HG02840 (cell line): ENCODE data around the gene EMC1.
A peak's percentile ranks its signal among the peaks of the same experiment; 100 is the strongest.
"Not testable (repeated sequence)": the region's sequence is repeated elsewhere in the genome, so short reads cannot be mapped to it uniquely, and the experiment has no call there.

ENCODE experiments used
- ATAC-seq: cut with Tn5 transposase; IDR thresholded peaks from one replicate; pipeline ENCODE4 v1.9.1; 2021; ENCODE audit warnings: mild to moderate bottlenecking, moderate library complexity, moderate number of reproducible peaks; ENCODE audit not compliant: unreplicated experiment, low FRiP score

EMC1 gene

DNA sequence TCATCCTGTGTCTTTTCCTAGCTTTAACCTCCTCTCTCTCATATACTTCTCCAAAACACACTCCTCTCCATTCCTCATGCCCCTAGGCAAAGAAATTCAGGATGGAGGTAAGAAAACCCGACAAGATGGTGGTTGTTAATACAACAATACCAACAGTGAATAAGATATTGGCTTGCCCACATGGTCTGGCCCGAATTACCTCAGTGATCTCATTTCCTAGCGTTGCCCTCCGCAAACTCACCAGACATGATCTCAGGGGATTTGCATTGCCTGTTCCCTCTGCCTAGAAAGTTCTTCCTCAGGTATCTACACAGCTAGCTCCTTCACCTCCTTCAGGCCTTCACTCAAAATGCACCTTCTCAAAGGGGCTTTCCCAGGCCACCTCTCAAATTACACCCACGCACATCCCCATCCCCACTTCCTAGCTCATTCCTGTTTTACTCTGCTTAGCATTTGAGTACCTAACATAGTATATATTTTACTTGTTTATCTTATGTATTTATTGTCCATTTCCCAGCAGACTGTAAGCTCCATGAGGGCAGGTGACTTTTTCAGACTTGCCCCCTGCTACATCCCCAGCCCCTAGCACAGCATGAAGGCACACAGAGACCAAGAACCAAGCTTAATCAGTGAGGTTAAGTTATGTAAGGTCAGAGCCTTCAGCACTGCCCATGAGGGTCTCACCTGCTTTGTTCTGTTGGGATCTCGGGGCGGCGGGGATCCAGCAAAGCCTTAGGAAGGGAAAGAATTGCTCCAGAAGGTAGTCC is 31.1 kb downstream of the EMC1 start:
- no peak for ATAC-seq

- ATAC-seq, result no peak
These were observed 31.9 kb downstream of the EMC1 start for GRCh38 chr1:19219451-19219850.

DNA sequence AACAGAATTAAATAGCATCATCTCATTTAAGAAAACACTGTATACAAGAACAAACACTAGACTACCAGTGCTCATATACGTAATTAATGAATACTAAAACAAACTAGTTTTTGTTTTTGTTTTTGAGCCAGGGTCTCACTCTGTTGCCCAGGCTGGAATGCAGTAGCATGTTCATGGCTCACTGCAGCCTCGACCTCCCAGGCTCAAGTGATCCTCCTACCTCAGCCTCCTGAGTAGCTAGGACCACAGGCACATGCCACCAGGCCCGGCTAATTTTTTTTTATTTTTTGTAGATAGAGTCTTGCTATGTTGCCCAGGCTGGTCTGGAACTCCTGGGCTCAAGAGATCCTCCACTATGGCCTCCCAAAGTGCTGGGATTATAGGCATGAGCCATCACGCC is 34.7 kb downstream of the EMC1 start:
- not testable (repeated sequence) for ATAC-seq

DNA sequence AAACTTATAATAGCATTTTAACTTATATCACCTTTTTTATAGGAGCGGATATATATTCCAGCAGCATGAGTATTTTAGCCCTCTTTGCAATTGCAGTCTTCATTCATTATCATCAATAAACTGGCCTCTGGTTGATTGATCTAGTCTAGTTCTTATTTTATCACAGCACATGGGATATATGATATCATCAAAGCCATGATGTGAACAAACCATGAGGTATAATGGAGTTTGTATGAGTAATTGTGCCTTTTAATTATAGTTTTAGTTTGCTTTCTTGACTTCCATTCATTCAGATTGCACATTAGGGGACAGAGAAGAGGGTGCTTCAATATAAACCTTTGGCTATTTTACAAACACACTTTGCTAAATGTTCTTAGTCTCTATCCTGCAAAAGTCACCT is 37.7 kb downstream of the EMC1 start:
- no peak for ATAC-seq

- no peak for ATAC-seq
These were observed 39.2 kb downstream of the EMC1 start for GRCh38 chr1:19212167-19212566.

GRCh38 chr1:19210772-19211549 is 40.4 kb downstream of the EMC1 start:
- no peak for ATAC-seq

- peak; percentile 82 for ATAC-seq
These were observed 41.1 kb downstream of the EMC1 start, which contains the start of gene UBR4 for GRCh38 chr1:19209990-19210771. Gene UBR4 (minus strand): TSS chr1:19210266. CDS start chr1:19210248, 18 bp downstream.

DNA sequence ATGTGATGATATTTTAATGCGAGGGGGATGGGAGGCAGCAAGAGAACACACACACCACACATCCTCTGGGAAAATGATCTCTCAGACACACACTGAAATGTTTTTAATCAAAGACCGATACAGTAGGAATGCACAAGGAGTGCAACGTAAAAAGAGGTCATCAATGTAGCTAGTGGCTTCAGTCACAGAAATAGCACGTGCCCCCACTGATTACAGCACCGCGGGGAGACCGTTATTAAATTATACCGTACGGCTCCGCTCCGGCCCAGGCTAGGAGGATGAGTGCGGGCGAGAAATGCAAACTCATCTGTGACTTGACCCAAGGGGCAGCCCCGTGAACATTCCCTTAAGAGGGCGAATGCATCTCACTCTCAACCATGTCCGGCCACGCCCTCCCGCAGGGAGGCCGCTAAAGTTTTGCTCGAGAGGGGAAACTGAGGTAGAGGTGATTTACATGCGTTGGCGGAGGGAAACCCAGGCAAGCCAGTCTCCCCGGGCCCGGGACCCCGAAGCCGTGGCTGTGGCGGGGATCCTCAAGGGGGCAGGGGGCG is 41.8 kb downstream of the EMC1 start:
- peak; percentile 46 for ATAC-seq

DNA sequence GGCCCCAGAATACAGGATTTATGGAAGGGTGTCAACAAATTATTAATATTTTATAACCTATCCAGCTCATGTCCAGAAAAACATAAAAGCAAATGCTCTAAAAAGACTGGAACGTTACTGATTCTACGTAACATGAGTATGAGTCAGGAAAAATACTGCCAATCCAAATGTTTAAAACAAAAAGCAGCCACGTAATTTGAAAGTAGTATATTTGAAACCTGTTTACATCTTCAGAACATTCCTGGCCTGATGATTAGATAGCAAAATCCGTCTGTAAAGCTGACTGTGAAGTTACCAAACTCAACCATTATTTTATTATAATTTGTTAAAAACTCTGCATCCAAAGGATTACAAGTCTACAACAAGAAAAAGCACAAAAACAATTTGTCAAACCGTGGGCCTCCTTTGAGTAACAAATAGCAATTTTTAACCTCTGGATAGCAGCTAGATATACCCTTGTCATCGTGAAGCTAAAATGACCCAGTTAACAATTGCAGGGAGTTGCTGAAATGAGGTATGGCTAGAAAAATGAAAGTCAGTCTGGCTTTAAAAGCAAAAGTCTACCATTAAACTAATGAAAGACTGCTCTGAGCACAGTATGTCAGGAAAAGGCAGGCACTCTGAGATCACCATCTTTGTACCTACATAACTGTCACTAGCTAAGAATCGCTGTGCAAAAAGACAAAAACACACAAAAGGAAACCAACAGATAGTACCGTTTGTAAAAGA is 42.5 kb downstream of the EMC1 start:
- ATAC-seq, result no peak

GRCh38 chr1:19206947-19207346 is 44.4 kb downstream of the EMC1 start:
- ATAC-seq, result no peak

DNA sequence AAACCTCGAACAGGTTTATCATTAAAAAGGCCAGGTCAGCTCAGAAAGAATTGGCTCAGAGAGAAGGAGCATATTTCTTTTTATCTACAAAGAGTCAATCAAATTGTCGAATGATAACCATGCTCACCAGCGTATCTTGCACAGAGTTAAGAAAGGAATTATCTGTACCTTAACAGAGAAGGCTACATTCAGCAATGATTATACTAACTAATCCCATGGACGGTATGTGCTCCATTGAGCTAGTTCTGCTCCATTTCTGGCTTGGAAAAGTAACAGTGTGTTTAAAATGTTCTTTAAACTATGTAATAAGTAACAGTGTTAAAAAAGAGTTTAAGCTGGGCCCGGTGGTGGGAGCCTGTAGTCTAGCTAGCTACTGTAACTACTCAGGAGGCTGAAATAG is 45.5 kb downstream of the EMC1 start:
- no peak for ATAC-seq

DNA sequence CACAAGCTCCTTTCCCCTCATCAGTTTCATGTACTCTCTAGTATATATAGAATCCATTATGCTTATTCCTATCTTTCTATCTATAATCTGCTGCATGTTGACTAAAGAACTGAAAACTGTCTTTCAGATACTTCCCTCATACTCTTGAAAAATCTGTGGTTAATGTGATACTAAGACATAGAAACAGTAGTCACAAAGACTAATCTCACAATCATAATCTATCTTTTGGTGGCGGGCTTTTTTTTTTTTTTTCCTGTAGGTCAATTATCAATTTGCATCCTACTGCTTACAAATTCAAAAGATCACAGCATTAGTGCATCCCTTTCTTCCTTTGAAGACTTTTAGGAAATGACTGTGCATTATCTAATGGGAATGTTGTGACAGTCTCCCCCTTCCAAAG is 45.9 kb downstream of the EMC1 start:
- ATAC-seq, result no peak

- no peak for ATAC-seq
These were observed 46.7 kb downstream of the EMC1 start for GRCh38 chr1:19204446-19205266.

DNA sequence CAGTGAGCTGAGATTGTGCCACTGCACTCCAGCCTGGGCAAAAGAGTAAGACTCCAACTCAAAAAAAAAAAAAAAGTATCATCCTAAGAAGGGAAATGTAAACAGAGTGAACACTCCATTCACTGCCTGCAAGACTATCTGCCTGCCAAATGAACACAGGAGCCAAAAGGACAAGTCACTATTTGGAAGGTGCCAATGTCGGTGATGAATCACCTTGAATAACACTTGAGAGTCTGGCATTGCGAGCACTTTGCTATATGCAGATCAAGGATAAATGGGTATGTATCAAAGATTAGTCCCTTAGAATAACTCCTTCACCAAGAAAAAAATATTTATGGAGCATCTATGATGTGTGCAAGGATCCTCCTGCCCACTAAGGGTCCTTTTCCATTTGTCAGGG is 47.9 kb downstream of the EMC1 start:
- ATAC-seq, result no peak

GRCh38 chr1:19202396-19202795 is 48.9 kb downstream of the EMC1 start:
- no peak for ATAC-seq

- ATAC-seq, result no peak
These were observed 51.2 kb downstream of the EMC1 start for GRCh38 chr1:19199969-19200604.

- no peak for ATAC-seq
These were observed 51.9 kb downstream of the EMC1 start for GRCh38 chr1:19199329-19199968.

- no peak for ATAC-seq
These were observed 52.5 kb downstream of the EMC1 start for GRCh38 chr1:19198820-19199219.
